ENCODE data around the gene CCR6. TPM values are rescaled to one million over a fixed set of nuclear protein-coding genes. Genes with fewer than 3 reads are reported as not detected.
A peak's percentile ranks its signal among the peaks of the same experiment; 100 is the strongest.

The CCR6 gene
- total and polyA plus RNA-seq, 2 donors = 2.1 to 2.7 TPM

DNA sequence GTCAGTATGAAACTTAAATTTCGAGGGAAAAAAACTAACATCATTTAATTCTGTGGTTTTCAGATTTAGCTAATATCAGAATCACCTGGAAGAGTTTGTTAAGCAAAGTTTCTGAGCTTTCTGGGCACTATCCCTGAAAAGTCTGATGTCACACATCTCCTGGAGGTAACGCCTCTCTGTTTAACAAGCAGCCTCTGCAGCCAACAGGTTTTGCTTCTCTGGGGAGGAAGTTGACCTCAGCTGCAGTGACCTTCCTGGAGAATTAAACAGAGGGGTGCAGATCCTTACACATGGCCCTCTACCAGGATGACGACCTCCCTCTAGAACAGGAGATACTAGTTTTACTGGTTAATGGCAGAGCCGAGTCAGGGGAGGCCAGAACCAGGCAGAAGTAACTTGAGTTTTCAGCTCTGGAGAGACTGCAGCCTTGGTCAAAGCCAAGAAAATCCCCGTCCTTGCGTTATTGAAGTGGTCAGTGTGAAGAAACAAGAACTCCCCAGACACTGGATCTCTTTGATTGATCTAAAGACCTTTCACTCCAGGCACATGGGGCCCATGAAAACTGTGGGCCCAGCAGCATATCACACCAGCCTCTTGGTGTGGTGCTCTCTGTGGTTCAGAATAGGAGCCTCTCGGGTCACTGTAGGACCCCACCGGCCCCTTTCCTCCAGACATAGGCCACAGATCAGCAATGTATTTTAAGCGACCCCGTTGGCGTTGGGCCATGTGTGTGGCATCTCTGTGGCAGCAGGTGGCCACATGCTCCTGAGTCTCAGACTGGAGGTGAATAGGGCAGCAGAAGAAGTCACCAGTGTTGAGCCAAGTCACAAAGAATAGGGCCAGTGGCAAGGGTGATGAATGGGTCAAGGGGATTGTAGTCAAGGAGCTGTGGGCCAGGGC is 33.4 kb upstream of the CCR6 start:
- no peak for DNase-seq (ENCODE audit: low read depth in 6 of 9, low spot score in 9 of 9)
- no peak overlapping the region for H3K4me3 ChIP-seq (ENCODE audit: low read length in 2 of 2)

DNA sequence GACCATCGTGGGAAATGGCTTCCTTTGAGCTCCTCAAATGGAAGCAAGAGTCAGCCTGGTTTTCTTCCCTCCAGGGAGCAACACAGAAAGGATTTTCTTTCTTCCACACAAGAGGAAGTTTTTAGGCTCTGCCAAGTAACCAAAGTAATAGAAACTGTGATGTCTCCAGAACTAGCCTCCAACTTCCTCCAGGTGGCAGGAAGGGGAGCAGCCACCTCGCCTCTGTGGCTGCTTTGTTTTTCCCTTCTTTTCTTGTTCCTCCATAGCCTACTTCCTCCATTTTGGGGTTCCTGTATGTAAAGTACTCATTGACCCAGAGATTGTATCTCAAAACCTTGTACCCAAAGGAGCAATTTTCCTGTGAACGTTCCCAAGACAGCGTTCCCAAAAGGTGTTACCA is 32.7 kb upstream of the CCR6 start:
- Histone ChIP-seq H3K4me1 (ENCODE audit: control insufficient read depth in 2 of 2, insufficient read depth in 2 of 2, low read length in 2 of 2) (peaks cover 8 to 50% of the 10 kb centered on the region in 2 donors), H3K9me3 (ENCODE audit: control insufficient read depth in 2 of 2, insufficient read depth in 1 of 2, low read length in 1 of 2) (peaks cover 0 to 5% of the 10 kb centered on the region in 2 donors), H3K36me3 (ENCODE audit: control insufficient read depth in 2 of 2, insufficient read depth in 2 of 2, low read length in 1 of 2) (no peaks in the 10 kb centered on the region), H3K27ac (ENCODE audit: low read depth in 1 of 2, low read length in 1 of 2) (no peak overlapping the region), H3K27me3 (ENCODE audit: control insufficient read depth in 2 of 2, insufficient read depth in 1 of 2, low read length in 1 of 2) (peaks cover 4 to 25% of the 10 kb centered on the region in 2 donors), H3K4me3 (ENCODE audit: low read length in 2 of 2) (no peak overlapping the region)
- DNase-seq (ENCODE audit: low read depth in 6 of 9, low spot score in 9 of 9) = no peak
- 71% methylated on average over 4 of the region's 4 CpGs for WGBS

More for the DNA sequence above, 33.4 kb upstream of the CCR6 start:
- Histone ChIP-seq H3K4me1 (ENCODE audit: control insufficient read depth in 2 of 2, insufficient read depth in 2 of 2, low read length in 2 of 2) (peaks cover 8 to 43% of the 10 kb centered on the region in 2 donors), H3K9me3 (ENCODE audit: control insufficient read depth in 2 of 2, insufficient read depth in 1 of 2, low read length in 1 of 2) (peaks cover 0 to 5% of the 10 kb centered on the region in 2 donors), H3K36me3 (ENCODE audit: control insufficient read depth in 2 of 2, insufficient read depth in 2 of 2, low read length in 1 of 2) (no peaks in the 10 kb centered on the region), H3K27me3 (ENCODE audit: control insufficient read depth in 2 of 2, insufficient read depth in 1 of 2, low read length in 1 of 2) (peaks cover 4 to 24% of the 10 kb centered on the region in 2 donors), H3K27ac (ENCODE audit: low read depth in 1 of 2, low read length in 1 of 2) (no peak overlapping the region)
- 91% methylated on average over 11 of the region's 11 CpGs for WGBS

DNA sequence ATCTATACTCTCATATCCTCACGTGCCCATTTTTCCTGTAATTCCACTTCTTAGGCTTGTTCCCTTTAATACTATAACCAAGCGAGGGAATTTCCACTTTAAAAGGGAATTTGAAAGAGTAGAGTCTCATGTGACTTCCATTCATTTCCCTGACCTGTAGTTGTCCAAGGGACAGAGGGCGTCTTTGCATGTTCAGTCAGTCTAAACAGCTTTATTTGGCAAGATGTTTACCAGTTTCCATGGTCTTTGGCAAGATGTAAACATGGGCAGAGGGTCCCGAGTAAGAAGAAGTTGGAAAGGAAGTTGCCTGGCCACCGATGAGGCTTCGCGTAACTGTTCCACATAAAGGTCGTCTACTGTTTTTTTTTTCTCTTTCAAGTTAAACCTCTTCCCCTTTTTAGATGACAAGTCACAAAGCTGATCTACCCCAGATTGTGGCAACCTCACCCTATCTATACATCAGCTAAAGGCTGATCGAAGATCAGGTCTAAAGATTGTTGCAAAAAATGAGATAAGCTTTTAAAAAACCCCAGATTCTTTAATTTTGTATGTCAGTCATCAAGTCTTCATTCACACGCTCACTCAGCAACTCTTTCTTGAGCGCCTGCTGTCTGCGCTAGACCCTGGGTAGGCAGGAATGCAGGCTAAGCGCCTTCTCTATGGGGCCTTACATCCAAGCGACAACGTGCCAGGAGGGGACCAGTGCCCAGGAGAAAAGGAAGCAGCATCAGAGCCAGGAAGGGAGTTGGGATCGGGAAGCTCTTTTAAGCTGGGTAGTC is 31.7 kb upstream of the CCR6 start:
- no peak overlapping the region for H3K4me3 ChIP-seq (ENCODE audit: low read length in 2 of 2)
- H3K27ac ChIP-seq (ENCODE audit: low read depth in 1 of 2, low read length in 1 of 2) = peak overlapping the region in 1 of 2 donors; percentile 3
- peaks cover 8 to 51% of the 10 kb centered on the region in 2 donors for H3K4me1 ChIP-seq (ENCODE audit: control insufficient read depth in 2 of 2, insufficient read depth in 2 of 2, low read length in 2 of 2)
- H3K27me3 ChIP-seq (ENCODE audit: control insufficient read depth in 2 of 2, insufficient read depth in 1 of 2, low read length in 1 of 2) = peaks cover 4 to 26% of the 10 kb centered on the region in 2 donors
- no peaks in the 10 kb centered on the region for H3K36me3 ChIP-seq (ENCODE audit: control insufficient read depth in 2 of 2, insufficient read depth in 2 of 2, low read length in 1 of 2)
- H3K9me3 ChIP-seq (ENCODE audit: control insufficient read depth in 2 of 2, insufficient read depth in 1 of 2, low read length in 1 of 2) = peaks cover 0 to 5% of the 10 kb centered on the region in 2 donors
- DNase-seq (ENCODE audit: low read depth in 6 of 9, low spot score in 9 of 9) = peak in 1 of 9 donors; percentile 59
- 39% methylated on average over 16 of the region's 16 CpGs for WGBS

DNA sequence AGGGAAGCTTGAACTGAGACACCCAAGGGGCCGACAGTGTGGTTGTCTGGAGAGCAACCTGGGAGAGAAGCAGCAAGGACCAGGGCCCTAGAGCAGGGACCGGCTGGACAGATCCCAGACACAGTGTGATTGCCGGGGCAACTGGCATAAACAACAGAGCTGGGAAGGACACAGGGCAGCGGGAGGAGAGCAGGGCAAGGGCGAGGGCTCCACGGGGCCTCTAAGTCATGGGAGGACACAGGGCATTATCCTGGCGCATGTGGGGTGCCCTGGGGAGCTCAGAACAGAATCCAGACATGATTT is 31.1 kb upstream of the CCR6 start:
- no peak overlapping the region for H3K27ac ChIP-seq (ENCODE audit: low read depth in 1 of 2, low read length in 1 of 2)
- no peak overlapping the region for H3K4me3 ChIP-seq (ENCODE audit: low read length in 2 of 2)

DNA sequence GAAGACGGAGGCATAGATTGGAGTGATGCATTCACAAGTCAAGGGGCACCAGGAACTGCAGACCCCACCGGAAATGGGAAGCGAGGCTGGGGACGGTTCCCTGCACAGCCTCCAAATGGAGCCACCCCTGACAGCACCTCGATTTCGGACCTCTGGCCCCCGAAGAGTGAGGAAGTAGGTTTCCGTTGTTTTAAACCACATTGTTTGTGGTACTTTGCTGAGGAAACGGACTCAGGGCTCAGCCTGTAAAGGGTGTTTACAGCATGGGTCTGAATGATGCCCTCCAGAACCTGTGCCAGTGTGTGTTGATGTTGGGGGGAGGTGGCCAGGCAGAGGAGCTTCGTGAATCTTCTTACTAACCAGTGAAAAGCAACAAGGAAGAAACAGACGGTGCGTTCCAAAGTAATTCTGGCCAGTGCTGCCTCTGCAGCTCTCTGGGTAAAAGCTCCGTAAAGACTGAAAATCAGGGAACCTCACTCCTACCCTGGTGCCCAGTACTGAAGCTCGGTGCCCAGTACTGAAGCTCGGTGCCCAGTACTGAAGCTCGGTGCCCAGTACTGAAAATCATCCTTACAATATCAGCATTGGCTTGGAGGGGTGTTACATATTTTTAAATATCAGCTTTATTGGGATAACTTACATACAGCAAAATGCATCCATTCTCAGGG is 30.1 kb upstream of the CCR6 start:
- Histone ChIP-seq H3K36me3 (ENCODE audit: control insufficient read depth in 2 of 2, insufficient read depth in 2 of 2, low read length in 1 of 2) (no peaks in the 10 kb centered on the region), H3K9me3 (ENCODE audit: control insufficient read depth in 2 of 2, insufficient read depth in 1 of 2, low read length in 1 of 2) (no peaks in the 10 kb centered on the region), H3K27me3 (ENCODE audit: control insufficient read depth in 2 of 2, insufficient read depth in 1 of 2, low read length in 1 of 2) (peaks cover 4 to 26% of the 10 kb centered on the region in 2 donors), H3K4me3 (ENCODE audit: low read length in 2 of 2) (no peak overlapping the region), H3K27ac (ENCODE audit: low read depth in 1 of 2, low read length in 1 of 2) (no peak overlapping the region), H3K4me1 (ENCODE audit: control insufficient read depth in 2 of 2, insufficient read depth in 2 of 2, low read length in 2 of 2) (peaks cover 8 to 51% of the 10 kb centered on the region in 2 donors)
- DNase-seq (ENCODE audit: low read depth in 6 of 9, low spot score in 9 of 9) = no peak
- WGBS = 25% methylated on average over 16 of the region's 16 CpGs

More for the DNA sequence above, 31.1 kb upstream of the CCR6 start:
- 79% methylated on average over 7 of the region's 7 CpGs for WGBS
- Histone ChIP-seq H3K27me3 (ENCODE audit: control insufficient read depth in 2 of 2, insufficient read depth in 1 of 2, low read length in 1 of 2) (peaks cover 4 to 26% of the 10 kb centered on the region in 2 donors), H3K4me1 (ENCODE audit: control insufficient read depth in 2 of 2, insufficient read depth in 2 of 2, low read length in 2 of 2) (peaks cover 8 to 51% of the 10 kb centered on the region in 2 donors), H3K36me3 (ENCODE audit: control insufficient read depth in 2 of 2, insufficient read depth in 2 of 2, low read length in 1 of 2) (no peaks in the 10 kb centered on the region), H3K9me3 (ENCODE audit: control insufficient read depth in 2 of 2, insufficient read depth in 1 of 2, low read length in 1 of 2) (peaks cover 0 to 3% of the 10 kb centered on the region in 2 donors)
- no peak for DNase-seq (ENCODE audit: low read depth in 6 of 9, low spot score in 9 of 9)

DNA sequence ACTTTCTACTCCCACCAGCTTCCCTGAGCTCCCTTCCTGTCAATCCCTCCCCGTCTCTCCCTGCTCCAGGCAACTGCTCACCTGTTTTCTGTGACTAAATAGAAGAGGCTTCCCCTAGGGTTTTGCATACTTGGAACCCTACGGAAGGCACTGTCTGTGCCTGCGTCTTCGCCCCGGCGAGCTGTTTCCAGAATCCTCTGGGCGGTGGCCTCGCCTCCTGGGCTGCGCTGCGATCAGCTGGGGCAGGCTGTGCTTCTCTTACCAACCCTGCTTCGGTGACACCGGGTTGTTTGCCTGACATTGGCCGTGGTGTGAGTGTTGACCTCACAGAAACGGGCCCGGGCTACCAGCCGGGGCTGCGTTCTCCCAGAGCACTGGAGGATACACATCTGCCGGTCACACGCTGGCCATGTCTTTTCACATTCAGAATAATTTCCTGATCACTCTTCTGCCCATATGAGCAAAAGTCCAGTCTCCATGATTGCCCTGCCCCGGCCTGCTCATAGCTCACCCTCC is 29.4 kb upstream of the CCR6 start:
- Histone ChIP-seq H3K27me3 (ENCODE audit: control insufficient read depth in 2 of 2, insufficient read depth in 1 of 2, low read length in 1 of 2) (peaks cover 4 to 26% of the 10 kb centered on the region in 2 donors), H3K4me3 (ENCODE audit: low read length in 2 of 2) (no peak overlapping the region), H3K9me3 (ENCODE audit: control insufficient read depth in 2 of 2, insufficient read depth in 1 of 2, low read length in 1 of 2) (no peaks in the 10 kb centered on the region), H3K36me3 (ENCODE audit: control insufficient read depth in 2 of 2, insufficient read depth in 2 of 2, low read length in 1 of 2) (no peaks in the 10 kb centered on the region), H3K4me1 (ENCODE audit: control insufficient read depth in 2 of 2, insufficient read depth in 2 of 2, low read length in 2 of 2) (peaks cover 9 to 51% of the 10 kb centered on the region in 2 donors), H3K27ac (ENCODE audit: low read depth in 1 of 2, low read length in 1 of 2) (no peak overlapping the region)
- no peak for DNase-seq (ENCODE audit: low read depth in 6 of 9, low spot score in 9 of 9)
- 95% methylated on average over 20 of the region's 20 CpGs for WGBS

DNA sequence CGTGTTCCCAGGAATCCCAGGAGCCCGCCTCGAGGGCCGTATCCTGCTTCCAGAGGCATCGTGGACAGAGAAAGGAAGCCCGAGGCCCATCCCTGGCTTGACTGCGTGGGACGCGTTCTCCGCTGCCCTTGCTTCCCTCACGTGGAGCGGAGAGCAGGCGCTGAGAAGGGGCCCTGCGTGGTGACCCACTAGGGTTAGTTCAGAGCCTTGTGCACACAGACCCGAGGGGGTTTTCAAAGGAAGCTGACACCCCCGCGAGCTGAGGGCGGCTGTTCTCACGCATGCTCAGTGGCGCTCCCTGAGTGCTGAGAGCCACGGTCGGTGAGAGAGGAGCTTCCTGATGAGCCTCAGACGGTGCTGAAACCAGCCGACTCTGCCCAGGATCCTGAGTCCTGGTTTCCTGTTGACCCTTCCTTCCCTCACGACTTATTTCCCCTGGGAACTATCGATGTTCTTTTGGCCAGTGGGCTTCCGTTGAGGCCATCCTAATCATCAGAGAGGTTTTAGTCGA is 28.9 kb upstream of the CCR6 start:
- peak in 3 of 9 donors; percentile 37 to 70 (median 41) for DNase-seq (ENCODE audit: low read depth in 6 of 9, low spot score in 9 of 9)

DNA sequence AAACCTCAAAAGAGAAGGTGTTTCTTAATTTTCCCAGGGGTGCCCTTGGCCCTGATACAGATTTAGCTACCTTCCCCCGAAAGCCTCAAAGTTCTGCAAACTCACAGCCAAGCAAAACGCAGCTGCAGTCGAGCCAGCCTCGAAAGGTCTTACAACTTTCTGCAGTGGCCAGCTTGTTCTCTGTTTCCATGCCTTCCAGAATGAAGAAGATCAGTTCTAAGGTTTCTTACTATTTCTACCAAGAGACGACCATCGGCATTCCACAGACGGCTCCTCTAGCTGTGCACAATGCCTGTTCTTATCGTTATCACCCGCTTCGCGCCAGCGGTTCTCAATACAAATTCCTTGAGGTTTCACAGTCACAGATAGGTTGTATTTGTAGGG is 28.5 kb upstream of the CCR6 start:
- no peak for DNase-seq (ENCODE audit: low read depth in 6 of 9, low spot score in 9 of 9)
- H3K4me1 ChIP-seq (ENCODE audit: control insufficient read depth in 2 of 2, insufficient read depth in 2 of 2, low read length in 2 of 2) = peaks cover 16 to 56% of the 10 kb centered on the region in 2 donors
- H3K4me3 ChIP-seq (ENCODE audit: low read length in 2 of 2) = no peak overlapping the region
- peaks cover 4 to 26% of the 10 kb centered on the region in 2 donors for H3K27me3 ChIP-seq (ENCODE audit: control insufficient read depth in 2 of 2, insufficient read depth in 1 of 2, low read length in 1 of 2)
- no peaks in the 10 kb centered on the region for H3K36me3 ChIP-seq (ENCODE audit: control insufficient read depth in 2 of 2, insufficient read depth in 2 of 2, low read length in 1 of 2)
- H3K9me3 ChIP-seq (ENCODE audit: control insufficient read depth in 2 of 2, insufficient read depth in 1 of 2, low read length in 1 of 2) = no peaks in the 10 kb centered on the region
- WGBS = 64% methylated on average over 12 of the region's 12 CpGs
- H3K27ac ChIP-seq (ENCODE audit: low read depth in 1 of 2, low read length in 1 of 2) = peak overlapping the region in 1 of 2 donors; percentile 49

More for the DNA sequence above, 28.9 kb upstream of the CCR6 start:
- Histone ChIP-seq H3K4me3 (ENCODE audit: low read length in 2 of 2) (no peak overlapping the region), H3K27ac (ENCODE audit: low read depth in 1 of 2, low read length in 1 of 2) (peak overlapping the region in 1 of 2 donors; percentile 10), H3K9me3 (ENCODE audit: control insufficient read depth in 2 of 2, insufficient read depth in 1 of 2, low read length in 1 of 2) (no peaks in the 10 kb centered on the region), H3K36me3 (ENCODE audit: control insufficient read depth in 2 of 2, insufficient read depth in 2 of 2, low read length in 1 of 2) (no peaks in the 10 kb centered on the region), H3K4me1 (ENCODE audit: control insufficient read depth in 2 of 2, insufficient read depth in 2 of 2, low read length in 2 of 2) (peaks cover 14 to 55% of the 10 kb centered on the region in 2 donors), H3K27me3 (ENCODE audit: control insufficient read depth in 2 of 2, insufficient read depth in 1 of 2, low read length in 1 of 2) (peaks cover 4 to 26% of the 10 kb centered on the region in 2 donors)
- WGBS = 44% methylated on average over 28 of the region's 28 CpGs
